ENCODE measurements around the gene INTS6L.

The INTS6L gene

DNA sequence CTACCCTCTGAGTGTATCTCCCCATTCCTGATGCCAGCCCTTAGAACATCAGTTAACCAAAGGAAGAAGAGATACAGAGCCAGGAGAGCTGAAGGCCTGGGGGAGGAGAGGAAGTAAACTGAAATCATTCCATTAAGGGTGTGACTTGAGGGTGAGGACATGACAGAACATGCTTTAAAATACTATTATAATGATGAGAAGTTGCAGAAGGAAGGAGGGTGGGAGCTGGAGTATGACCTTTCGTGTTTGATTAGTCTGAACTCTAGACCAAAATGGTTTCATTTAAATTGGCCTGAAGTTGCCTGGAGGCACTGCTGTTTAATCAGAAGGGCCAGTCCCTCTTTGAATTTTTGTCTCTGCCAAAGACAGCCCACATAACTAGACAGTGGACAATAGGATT is 11.4 kb downstream of the INTS6L start:
- H2AFZ ChIP-seq (ENCODE audit: low read depth, low read length, severe bottlenecking): no peak overlapping the region
- H3K79me2 ChIP-seq (ENCODE audit: insufficient read depth, low read length): peaks cover 42% of the 10 kb centered on the region
- no peak overlapping the region for H3K9ac ChIP-seq (ENCODE audit: low read length)
- H3K4me2 ChIP-seq (ENCODE audit: low read depth, low read length, poor library complexity, severe bottlenecking): no peak overlapping the region
- H4K20me1 ChIP-seq (ENCODE audit: low read depth, low read length): no peaks in the 10 kb centered on the region
- no peaks in the 10 kb centered on the region for H3K36me3 ChIP-seq (ENCODE audit: low read length)
- H3K27me3 ChIP-seq (ENCODE audit: low read length): no peaks in the 10 kb centered on the region
- H3K27ac ChIP-seq (ENCODE audit: low read depth, low read length): no peak overlapping the region
- TF ChIP-seq CTCF (IDR thresholded peaks at IDR 0.05; ENCODE audit: insufficient read depth, low read length, poor library complexity, severe bottlenecking) (no peak), EZH2phosphoT487 (conservative IDR thresholded peaks at IDR 0.05; ENCODE audit: low read length) (no peak)
- no peaks in the 10 kb centered on the region for H3K9me2 ChIP-seq (replicated peaks; ENCODE audit: insufficient read depth, low read length)
- no peaks in the 10 kb centered on the region for H3K9me3 ChIP-seq (ENCODE audit: insufficient read depth, low read length)
- H3K4me3 ChIP-seq (ENCODE audit: insufficient read depth, low read length, poor library complexity, severe bottlenecking): no peak overlapping the region
- H3F3A ChIP-seq (ENCODE audit: insufficient read depth): no peaks in the 10 kb centered on the region

- Histone ChIP-seq H3K36me3 (ENCODE audit: low read length) (no peaks in the 10 kb centered on the region), H4K20me1 (ENCODE audit: low read depth, low read length) (no peaks in the 10 kb centered on the region), H3K79me2 (ENCODE audit: insufficient read depth, low read length) (peaks cover 30% of the 10 kb centered on the region), H3K4me2 (ENCODE audit: low read depth, low read length, poor library complexity, severe bottlenecking) (no peak overlapping the region), H3F3A (ENCODE audit: insufficient read depth) (no peaks in the 10 kb centered on the region), H3K9me3 (ENCODE audit: insufficient read depth, low read length) (no peaks in the 10 kb centered on the region), H3K4me3 (ENCODE audit: insufficient read depth, low read length, poor library complexity, severe bottlenecking) (no peak overlapping the region), H2AFZ (ENCODE audit: low read depth, low read length, severe bottlenecking) (no peak overlapping the region), H3K27me3 (ENCODE audit: low read length) (no peaks in the 10 kb centered on the region), H3K9ac (ENCODE audit: low read length) (no peak overlapping the region), H3K27ac (ENCODE audit: low read depth, low read length) (no peak overlapping the region), H3K9me2 (replicated peaks; ENCODE audit: insufficient read depth, low read length) (no peaks in the 10 kb centered on the region)
- no peak for TF ChIP-seq EZH2phosphoT487 (conservative IDR thresholded peaks at IDR 0.05; ENCODE audit: low read length)
- TF ChIP-seq CTCF (IDR thresholded peaks at IDR 0.05; ENCODE audit: insufficient read depth, low read length, poor library complexity, severe bottlenecking): no peak
These were observed 14.8 kb downstream of the INTS6L start for GRCh38 chrX:135535077-135535940.

DNA sequence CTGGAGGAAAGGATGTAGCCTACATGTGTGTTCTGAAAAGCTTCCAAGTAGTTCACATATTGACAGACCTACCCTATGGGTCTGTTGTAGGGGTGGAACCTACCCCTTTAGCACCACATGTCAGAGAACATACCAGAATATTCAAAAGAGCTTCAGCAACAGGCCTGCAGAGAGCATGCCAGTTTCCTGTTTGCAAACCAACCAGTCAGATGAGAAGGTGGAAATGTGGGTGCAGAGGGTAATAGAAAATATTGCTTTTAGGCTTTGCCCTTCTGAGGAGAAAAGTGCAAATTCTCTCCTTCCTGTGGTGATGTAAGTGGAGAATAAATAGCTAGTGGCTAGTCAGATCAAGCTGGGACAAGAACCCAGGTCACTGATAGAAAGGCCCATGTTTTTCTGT is 16.4 kb downstream of the INTS6L start:
- Histone ChIP-seq H3K9me2 (replicated peaks; ENCODE audit: insufficient read depth, low read length) (no peaks in the 10 kb centered on the region), H3K79me2 (ENCODE audit: insufficient read depth, low read length) (peaks cover 22% of the 10 kb centered on the region), H3F3A (ENCODE audit: insufficient read depth) (no peaks in the 10 kb centered on the region), H3K36me3 (ENCODE audit: low read length) (no peaks in the 10 kb centered on the region), H3K9ac (ENCODE audit: low read length) (no peak overlapping the region), H3K27me3 (ENCODE audit: low read length) (no peaks in the 10 kb centered on the region), H3K9me3 (ENCODE audit: insufficient read depth, low read length) (no peaks in the 10 kb centered on the region), H2AFZ (ENCODE audit: low read depth, low read length, severe bottlenecking) (no peak overlapping the region), H3K4me3 (ENCODE audit: insufficient read depth, low read length, poor library complexity, severe bottlenecking) (no peak overlapping the region), H4K20me1 (ENCODE audit: low read depth, low read length) (no peaks in the 10 kb centered on the region), H3K4me2 (ENCODE audit: low read depth, low read length, poor library complexity, severe bottlenecking) (no peak overlapping the region), H3K27ac (ENCODE audit: low read depth, low read length) (no peak overlapping the region)
- TF ChIP-seq EZH2phosphoT487 (conservative IDR thresholded peaks at IDR 0.05; ENCODE audit: low read length): no peak
- no peak for TF ChIP-seq CTCF (IDR thresholded peaks at IDR 0.05; ENCODE audit: insufficient read depth, low read length, poor library complexity, severe bottlenecking)
